GM12878 (cell line): ENCODE measurements around the gene VCL. TPM values are rescaled to one million over a fixed set of nuclear protein-coding genes. Genes with fewer than 3 reads are reported as not detected.
A peak's percentile ranks its signal among the peaks of the same experiment; 100 is the strongest.

Experiments used
- ATAC-seq: fragments of 200-7000 bp; cut with Tn5 transposase; 3 replicates; pipeline ENCODE4 v1.9.1; 2020; ENCODE audit warnings: mild to moderate bottlenecking, moderate library complexity
- BruUV-seq: library from RNA; stranded (reverse); fragments of 400-500 nt; replicated peaks from 2 replicates; lab custom pipeline; 2021; lab: Mats Ljungman, UMichigan
- CTCF ChIA-PET: fragments of 300-600 bp; sonication (Branson Sonifier 250); formaldehyde crosslinking; extraction: SDS; loops from one replicate; lab custom pipeline; 2021; ENCODE audit warnings: inconsistent platforms; lab: Yijun Ruan, JAX
- POLR2A ChIA-PET: fragments of 350-600 bp; formaldehyde crosslinking; extraction: SDS; loops from one replicate; lab custom pipeline; 2021; ENCODE audit warnings: inconsistent platforms; lab: Charles Lee
- RAD21 ChIA-PET: fragments of 300-600 bp; sonication (Branson Sonifier 250); formaldehyde crosslinking; loops from one replicate; lab custom pipeline; 2023; ENCODE audit warnings: antibody characterized with exemption; ENCODE audit not compliant: unreplicated experiment; lab: Charles Lee
- SMC1A ChIA-PET: fragments of 300-600 bp; sonication (Branson Sonifier 250); formaldehyde crosslinking; loops from one replicate; lab custom pipeline; 2023; ENCODE audit not compliant: unreplicated experiment, uncharacterized antibody; lab: Charles Lee
- DNase-seq: peaks from one replicate; pipeline ENCODE4 v3.0.0-alpha.2; 2011; ENCODE audit warnings: low read depth, low spot score
- FAIRE-seq: peaks from 3 replicates; lab custom pipeline; 2011; peaks lifted over from hg19 to GRCh38; lab: Jason Lieb, UNC
- H2AFZ ChIP-seq: 2 replicates; pipeline ENCODE4 v1.6.0; 2011; ENCODE audit warnings: low read depth, low read length, control low read depth; ENCODE audit not compliant: control insufficient read depth
- H3K27ac ChIP-seq: 2 replicates; pipeline ENCODE4 v1.5.1; 2011; ENCODE audit warnings: control low read depth; ENCODE audit not compliant: control insufficient read depth, insufficient read depth
- H3K27me3 ChIP-seq, 2 experiments: replicated peaks in 1 of 2; 2 replicates each; pipeline versions ENCODE4 v1.6.0 to v1.6.1; 2011; ENCODE audit warnings: low read length in 1 of 2; ENCODE audit not compliant: control insufficient read depth in 2 of 2, insufficient read depth in 2 of 2
- H3K36me3 ChIP-seq, 2 experiments: 2 replicates each; pipeline ENCODE4 v1.5.1; 2011; ENCODE audit warnings: low read length in 1 of 2; ENCODE audit not compliant: control insufficient read depth in 2 of 2, insufficient read depth in 2 of 2
- H3K4me1 ChIP-seq: 2 replicates; pipeline ENCODE4 v1.6.1; 2011; ENCODE audit warnings: mild to moderate bottlenecking, low read length, moderate library complexity, mixed read lengths; ENCODE audit not compliant: control insufficient read depth, insufficient read depth
- H3K4me2 ChIP-seq: 2 replicates; pipeline ENCODE4 v1.6.0; 2011; ENCODE audit warnings: control low read depth; ENCODE audit not compliant: control insufficient read depth, insufficient read depth
- H3K4me3 ChIP-seq: fragments of 200-600 bp; sonication (generic); 2 replicates; pipeline ENCODE4 v1.5.1; 2016
- H3K79me2 ChIP-seq: 2 replicates; pipeline ENCODE4 v1.6.0; 2011; ENCODE audit warnings: low read length; ENCODE audit not compliant: control insufficient read depth, insufficient read depth
- H3K9ac ChIP-seq: 2 replicates; pipeline ENCODE4 v1.8.0; 2011; ENCODE audit warnings: low read length, control low read depth, mixed read lengths; ENCODE audit not compliant: control insufficient read depth, insufficient read depth
- H3K9me3 ChIP-seq: replicated peaks from 3 replicates; pipeline ENCODE4 v1.5.1; 2011; ENCODE audit warnings: mild to moderate bottlenecking, low read length; ENCODE audit not compliant: control insufficient read depth, insufficient read depth
- H4K20me1 ChIP-seq: 2 replicates; pipeline ENCODE4 v1.6.0; 2011; ENCODE audit not compliant: control insufficient read depth, insufficient read depth
- ATF7 ChIP-seq: fragments of 450-650 bp; IDR thresholded peaks from 2 replicates; pipeline ENCODE4 v1.6.1; 2016; ENCODE audit warnings: low read depth, mild to moderate bottlenecking
- CBFB ChIP-seq: IDR thresholded peaks from 2 replicates; pipeline ENCODE4 v1.6.1; 2016; ENCODE audit warnings: antibody characterized with exemption, low read depth
- IKZF1 ChIP-seq: fragments of 450-650 bp; conservative IDR thresholded peaks from 2 replicates; pipeline ENCODE4 v1.6.1; 2017; ENCODE audit warnings: antibody characterized with exemption, mild to moderate bottlenecking
- MTA3 ChIP-seq: IDR thresholded peaks from 2 replicates; pipeline ENCODE4 v1.6.1; 2012; ENCODE audit warnings: low read length, inconsistent platforms, borderline replicate concordance
- NFYA ChIP-seq: IDR thresholded peaks from 2 replicates; pipeline ENCODE4 v1.6.1; 2011; ENCODE audit warnings: low read depth, mild to moderate bottlenecking, low read length, improper control_type of control experiment, borderline replicate concordance
- RBBP5 ChIP-seq: fragments of 200-600 bp; sonication (generic); conservative IDR thresholded peaks from 2 replicates; pipeline ENCODE4 v1.6.1; 2016
- whole genome bisulfite sequencing: methylation state at CpG from one replicate; pipeline ENCODE4 v1.1.6; 2016; ENCODE audit warnings: low lambda C conversion rate; ENCODE audit not compliant: insufficient replicate concordance, insufficient coverage; ENCODE audit errors: missing lambda C conversion rate; 5-methylcytosine and 5-hydroxymethylcytosine counted together
- in situ Hi-C: fragments of 300-500 bp; cut with MboI; formaldehyde crosslinking; loops from 9 replicates; pipeline ENCODE4 v1.14.3; 2018; ENCODE audit warnings: mixed read lengths
- intact Hi-C: fragments of 100-400 bp; cut with micrococcal nuclease; formaldehyde crosslinking; loops from one replicate; pipeline ENCODE4 v1.14.2; 2022; ENCODE audit not compliant: unreplicated experiment
- polyA plus RNA-seq, 11 experiments: library from polyadenylated mRNA; depleted of rRNA in 4 of 11; unstranded in 6 of 11; stranded (reverse) in 5 of 11; fragments of >200 nt; fragmentation: Nextera tagmentation in 4 of 11; fragmentation: Illumina TruSeq in 1 of 11; extraction: Ambion mirVana in 4 of 11; extraction: Trizol in 1 of 11; gene quantifications; 1 replicate in 1 of 11; 2 replicates in 10 of 11; pipeline versions ENCODE4 v1.2.1 to v1.2.3, GENCODE V29; 2011 to 2016; ENCODE audit warnings: inconsistent platforms in 2 of 11, missing spikeins in 2 of 11, low read depth in 1 of 11
- total RNA-seq, 4 experiments: library from RNA; depleted of rRNA in 3 of 4; stranded (reverse); fragments of >200 nt in 3 of 4; fragmentation: Illumina TruSeq in 1 of 4; extraction: Trizol in 1 of 4; gene quantifications; 2 replicates each; pipeline versions ENCODE4 v1.2.1 to v1.2.3, GENCODE V29; 2013 to 2021
- TF ChIP-seq, protein P1 (sequence below): fragments of 450-650 bp; IDR thresholded peaks from 2 replicates; pipeline ENCODE4 v1.6.1; 2017; ENCODE audit warnings: mild to moderate bottlenecking, moderate library complexity
- TF ChIP-seq, protein P2 (sequence below), 3 experiments: IDR thresholded peaks in 2 of 3; conservative IDR thresholded peaks in 1 of 3; 2 replicates each; pipeline ENCODE4 v1.5.1; 2011; ENCODE audit warnings: low read depth in 3 of 3, low read length in 3 of 3, mild to moderate bottlenecking in 3 of 3, control low read depth in 2 of 3, moderate library complexity in 2 of 3, inconsistent platforms in 1 of 3, mixed read lengths in 1 of 3; ENCODE audit not compliant: control insufficient read depth in 2 of 3, insufficient read depth in 1 of 3; ENCODE audit errors: extremely low read depth in 1 of 3
- TF ChIP-seq, protein P3 (sequence below): fragments of 450-650 bp; formaldehyde crosslinking; IDR thresholded peaks from 2 replicates; pipeline ENCODE4 v1.5.0; 2022; ENCODE audit warnings: mild to moderate bottlenecking, missing genetic modification characterization

The VCL gene
- total and polyA plus RNA-seq, 10 of the 15 experiments (the other 5 are each of a cell fraction or from before 2014, with no cell fraction given): 6.7 to 54.6 (median 24.3) TPM

DNA sequence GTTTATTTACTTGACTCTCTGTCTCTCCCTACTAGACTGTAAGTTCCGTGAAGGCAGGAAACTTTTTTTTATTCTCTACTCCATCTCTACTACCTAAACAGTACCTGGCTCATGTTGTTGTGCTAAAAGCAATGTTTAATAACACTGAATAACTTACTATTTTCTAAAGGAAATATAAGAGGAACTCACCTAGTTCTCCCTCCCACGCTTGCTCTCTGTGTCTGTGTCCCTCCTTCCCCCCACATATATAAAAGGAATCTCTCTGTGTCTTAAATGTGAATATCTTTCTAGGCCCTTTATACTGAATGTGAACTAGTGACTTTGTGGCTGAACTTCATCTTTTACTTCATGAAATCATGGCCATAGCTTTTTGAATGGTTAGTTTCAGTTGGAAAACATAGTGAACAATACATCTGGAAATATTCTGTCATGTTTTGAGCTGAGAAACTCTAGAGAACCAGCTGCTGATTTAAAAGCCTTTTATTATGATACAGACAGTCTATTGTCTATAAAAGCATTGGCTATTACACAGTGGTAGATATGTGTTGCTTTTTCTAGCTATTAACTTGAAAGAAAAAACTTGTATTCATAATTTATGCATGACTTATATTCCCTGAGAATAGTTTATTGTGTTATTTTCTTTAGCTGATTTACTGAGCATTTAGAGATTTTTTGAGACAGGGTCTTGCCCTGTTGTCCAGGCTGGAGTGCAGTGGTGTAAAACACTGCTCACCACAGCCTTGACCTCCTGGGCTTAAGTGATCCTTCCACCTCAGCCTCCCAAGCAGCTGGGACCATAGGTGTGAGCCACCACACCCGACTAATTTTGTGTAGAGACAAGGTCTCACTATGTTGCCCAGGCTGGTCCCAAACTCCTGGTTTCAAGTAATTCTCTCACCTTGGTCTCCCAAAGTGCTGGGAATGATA is 42.5 kb downstream of the VCL start (continued):
- TF ChIP-seq, protein P1, sequence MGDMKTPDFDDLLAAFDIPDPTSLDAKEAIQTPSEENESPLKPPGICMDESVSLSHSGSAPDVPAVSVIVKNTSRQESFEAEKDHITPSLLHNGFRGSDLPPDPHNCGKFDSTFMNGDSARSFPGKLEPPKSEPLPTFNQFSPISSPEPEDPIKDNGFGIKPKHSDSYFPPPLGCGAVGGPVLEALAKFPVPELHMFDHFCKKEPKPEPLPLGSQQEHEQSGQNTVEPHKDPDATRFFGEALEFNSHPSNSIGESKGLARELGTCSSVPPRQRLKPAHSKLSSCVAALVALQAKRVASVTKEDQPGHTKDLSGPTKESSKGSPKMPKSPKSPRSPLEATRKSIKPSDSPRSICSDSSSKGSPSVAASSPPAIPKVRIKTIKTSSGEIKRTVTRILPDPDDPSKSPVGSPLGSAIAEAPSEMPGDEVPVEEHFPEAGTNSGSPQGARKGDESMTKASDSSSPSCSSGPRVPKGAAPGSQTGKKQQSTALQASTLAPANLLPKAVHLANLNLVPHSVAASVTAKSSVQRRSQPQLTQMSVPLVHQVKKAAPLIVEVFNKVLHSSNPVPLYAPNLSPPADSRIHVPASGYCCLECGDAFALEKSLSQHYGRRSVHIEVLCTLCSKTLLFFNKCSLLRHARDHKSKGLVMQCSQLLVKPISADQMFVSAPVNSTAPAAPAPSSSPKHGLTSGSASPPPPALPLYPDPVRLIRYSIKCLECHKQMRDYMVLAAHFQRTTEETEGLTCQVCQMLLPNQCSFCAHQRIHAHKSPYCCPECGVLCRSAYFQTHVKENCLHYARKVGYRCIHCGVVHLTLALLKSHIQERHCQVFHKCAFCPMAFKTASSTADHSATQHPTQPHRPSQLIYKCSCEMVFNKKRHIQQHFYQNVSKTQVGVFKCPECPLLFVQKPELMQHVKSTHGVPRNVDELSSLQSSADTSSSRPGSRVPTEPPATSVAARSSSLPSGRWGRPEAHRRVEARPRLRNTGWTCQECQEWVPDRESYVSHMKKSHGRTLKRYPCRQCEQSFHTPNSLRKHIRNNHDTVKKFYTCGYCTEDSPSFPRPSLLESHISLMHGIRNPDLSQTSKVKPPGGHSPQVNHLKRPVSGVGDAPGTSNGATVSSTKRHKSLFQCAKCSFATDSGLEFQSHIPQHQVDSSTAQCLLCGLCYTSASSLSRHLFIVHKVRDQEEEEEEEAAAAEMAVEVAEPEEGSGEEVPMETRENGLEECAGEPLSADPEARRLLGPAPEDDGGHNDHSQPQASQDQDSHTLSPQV: no peak
- TF ChIP-seq, protein P2, sequence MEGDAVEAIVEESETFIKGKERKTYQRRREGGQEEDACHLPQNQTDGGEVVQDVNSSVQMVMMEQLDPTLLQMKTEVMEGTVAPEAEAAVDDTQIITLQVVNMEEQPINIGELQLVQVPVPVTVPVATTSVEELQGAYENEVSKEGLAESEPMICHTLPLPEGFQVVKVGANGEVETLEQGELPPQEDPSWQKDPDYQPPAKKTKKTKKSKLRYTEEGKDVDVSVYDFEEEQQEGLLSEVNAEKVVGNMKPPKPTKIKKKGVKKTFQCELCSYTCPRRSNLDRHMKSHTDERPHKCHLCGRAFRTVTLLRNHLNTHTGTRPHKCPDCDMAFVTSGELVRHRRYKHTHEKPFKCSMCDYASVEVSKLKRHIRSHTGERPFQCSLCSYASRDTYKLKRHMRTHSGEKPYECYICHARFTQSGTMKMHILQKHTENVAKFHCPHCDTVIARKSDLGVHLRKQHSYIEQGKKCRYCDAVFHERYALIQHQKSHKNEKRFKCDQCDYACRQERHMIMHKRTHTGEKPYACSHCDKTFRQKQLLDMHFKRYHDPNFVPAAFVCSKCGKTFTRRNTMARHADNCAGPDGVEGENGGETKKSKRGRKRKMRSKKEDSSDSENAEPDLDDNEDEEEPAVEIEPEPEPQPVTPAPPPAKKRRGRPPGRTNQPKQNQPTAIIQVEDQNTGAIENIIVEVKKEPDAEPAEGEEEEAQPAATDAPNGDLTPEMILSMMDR (IDR thresholded peaks at IDR 0.05 in 2 of 3, conservative IDR thresholded peaks at IDR 0.05 in 1 of 3; ENCODE audit: control insufficient read depth in 2 of 3, extremely low read depth in 1 of 3, insufficient read depth in 1 of 3, low read depth in 3 of 3, low read length in 3 of 3): no peak
- TF ChIP-seq, all 136 proteins: peak for 0

DNA sequence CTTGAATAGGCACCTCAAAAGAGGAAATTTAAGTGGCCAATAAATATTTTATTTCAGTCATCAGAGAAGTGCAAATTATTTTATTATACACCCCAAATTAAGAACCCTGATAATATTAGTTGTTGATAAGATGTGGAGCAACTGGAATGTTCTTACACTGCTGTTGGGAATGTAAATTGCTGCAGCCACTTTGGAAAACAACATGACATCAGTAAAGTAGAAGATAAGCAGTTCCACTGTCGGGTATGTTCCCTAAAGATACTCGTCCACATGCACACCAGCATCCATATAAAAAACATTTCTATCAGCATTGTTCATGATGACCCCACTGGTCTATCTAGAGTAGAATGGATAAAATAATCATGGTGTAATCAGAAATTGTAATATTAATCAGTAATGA is 46.5 kb downstream of the VCL start:
- H3K4me3 ChIP-seq: no peak overlapping the region
- BruUV-seq: TSS peak; percentile 22
- DNase-seq (no peak), ATAC-seq (no peak), FAIRE-seq (no peak)
- H3K4me2 ChIP-seq: no peak overlapping the region
- 100% methylated on average over 2 of the region's 2 CpGs for WGBS
- SMC1A ChIA-PET: interaction anchor here (2.6 kb wide), 1 partner anchor 12 kb away, joined by 6 read pairs; no protein-coding TSS in a partner anchor
- no peaks in the 10 kb centered on the region for H3K79me2 ChIP-seq
- in situ Hi-C loops (no loop called here), intact Hi-C loops (no loop called here)
- no peaks in the 10 kb centered on the region for H3K36me3 ChIP-seq
- H3K9me3 ChIP-seq: no peaks in the 10 kb centered on the region
- RAD21 ChIA-PET: no interaction called here
- H4K20me1 ChIP-seq: no peaks in the 10 kb centered on the region
- H3K27ac ChIP-seq: no peak overlapping the region
- CTCF ChIA-PET: interaction anchor here (1.0 kb wide), 1 partner anchor 17 kb away, joined by 3 read pairs; no protein-coding TSS in a partner anchor
- H3K27me3 ChIP-seq: no peaks in the 10 kb centered on the region
- H2AFZ ChIP-seq: no peak overlapping the region
- POLR2A ChIA-PET: no interaction called here
- H3K9ac ChIP-seq: no peak overlapping the region
- no peaks in the 10 kb centered on the region for H3K4me1 ChIP-seq
- no peak for TF ChIP-seq IKZF1
- no peak for TF ChIP-seq RBBP5
- no peak for TF ChIP-seq ATF7
- TF ChIP-seq, protein P3, sequence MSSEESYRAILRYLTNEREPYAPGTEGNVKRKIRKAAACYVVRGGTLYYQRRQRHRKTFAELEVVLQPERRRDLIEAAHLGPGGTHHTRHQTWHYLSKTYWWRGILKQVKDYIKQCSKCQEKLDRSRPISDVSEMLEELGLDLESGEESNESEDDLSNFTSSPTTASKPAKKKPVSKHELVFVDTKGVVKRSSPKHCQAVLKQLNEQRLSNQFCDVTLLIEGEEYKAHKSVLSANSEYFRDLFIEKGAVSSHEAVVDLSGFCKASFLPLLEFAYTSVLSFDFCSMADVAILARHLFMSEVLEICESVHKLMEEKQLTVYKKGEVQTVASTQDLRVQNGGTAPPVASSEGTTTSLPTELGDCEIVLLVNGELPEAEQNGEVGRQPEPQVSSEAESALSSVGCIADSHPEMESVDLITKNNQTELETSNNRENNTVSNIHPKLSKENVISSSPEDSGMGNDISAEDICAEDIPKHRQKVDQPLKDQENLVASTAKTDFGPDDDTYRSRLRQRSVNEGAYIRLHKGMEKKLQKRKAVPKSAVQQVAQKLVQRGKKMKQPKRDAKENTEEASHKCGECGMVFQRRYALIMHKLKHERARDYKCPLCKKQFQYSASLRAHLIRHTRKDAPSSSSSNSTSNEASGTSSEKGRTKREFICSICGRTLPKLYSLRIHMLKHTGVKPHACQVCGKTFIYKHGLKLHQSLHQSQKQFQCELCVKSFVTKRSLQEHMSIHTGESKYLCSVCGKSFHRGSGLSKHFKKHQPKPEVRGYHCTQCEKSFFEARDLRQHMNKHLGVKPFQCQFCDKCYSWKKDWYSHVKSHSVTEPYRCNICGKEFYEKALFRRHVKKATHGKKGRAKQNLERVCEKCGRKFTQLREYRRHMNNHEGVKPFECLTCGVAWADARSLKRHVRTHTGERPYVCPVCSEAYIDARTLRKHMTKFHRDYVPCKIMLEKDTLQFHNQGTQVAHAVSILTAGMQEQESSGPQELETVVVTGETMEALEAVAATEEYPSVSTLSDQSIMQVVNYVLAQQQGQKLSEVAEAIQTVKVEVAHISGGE (CRISPR knock-in tag): no peak
- no peak for TF ChIP-seq CBFB
- no peak for TF ChIP-seq NFYA
- no peak for TF ChIP-seq MTA3
